T-helper 1 cell treated with Interleukin-12 subunit alpha and Interleukin-12 subunit beta and Interleukin-4 antibody, amounts not matched to agents 30 ng/mL and 1 ng/mL, for 36 hours (primary cell): ENCODE measurements around the gene EDIL3. TPM values are rescaled to one million over a fixed set of nuclear protein-coding genes. Genes with fewer than 3 reads are reported as not detected.

Experiments
- intact Hi-C: fragments of 100-400 bp; cut with micrococcal nuclease; formaldehyde crosslinking; loops from one replicate; pipeline ENCODE4 v1.15.1; 2024
- total RNA-seq: library from RNA; stranded (reverse); gene quantifications from 2 replicates; pipeline ENCODE4 v1.2.3, GENCODE V29; 2022

Gene EDIL3
- total RNA-seq, 1 donor from 2014 or later = not detected

- intact Hi-C loops = no loop called here
Observed at GRCh38 chr5:83919071-83920041, 465.3 kb downstream of the EDIL3 start.

GRCh38 chr5:83917261-83917908 is 467.3 kb downstream of the EDIL3 start:
- intact Hi-C loops = no loop called here

GRCh38 chr5:83914662-83915418 is 469.8 kb downstream of the EDIL3 start:
- intact Hi-C loops = no loop called here

- intact Hi-C loops = no loop called here
Observed at GRCh38 chr5:83914199-83914598, 470.5 kb downstream of the EDIL3 start.

- intact Hi-C loops = no loop called here
Observed at GRCh38 chr5:83913593-83913992, 471.1 kb downstream of the EDIL3 start.

GRCh38 chr5:83911367-83911919 is 473.2 kb downstream of the EDIL3 start:
- intact Hi-C loops = no loop called here

GRCh38 chr5:83900306-83900705 is 484.4 kb downstream of the EDIL3 start:
- intact Hi-C loops = no loop called here

- intact Hi-C loops = no loop called here
Observed at GRCh38 chr5:83899326-83899970, 485.2 kb downstream of the EDIL3 start.

GRCh38 chr5:83895860-83896259 is 488.8 kb downstream of the EDIL3 start:
- intact Hi-C loops = no loop called here

GRCh38 chr5:83891261-83891660 is 493.4 kb downstream of the EDIL3 start:
- intact Hi-C loops = no loop called here
